ENCODE measurements around the gene PIEZO2. TPM values are rescaled to one million over a fixed set of nuclear protein-coding genes. Genes with fewer than 3 reads are reported as not detected.

PIEZO2 gene
- total RNA-seq, 2 experiments from 2014 or later, result not detected

DNA sequence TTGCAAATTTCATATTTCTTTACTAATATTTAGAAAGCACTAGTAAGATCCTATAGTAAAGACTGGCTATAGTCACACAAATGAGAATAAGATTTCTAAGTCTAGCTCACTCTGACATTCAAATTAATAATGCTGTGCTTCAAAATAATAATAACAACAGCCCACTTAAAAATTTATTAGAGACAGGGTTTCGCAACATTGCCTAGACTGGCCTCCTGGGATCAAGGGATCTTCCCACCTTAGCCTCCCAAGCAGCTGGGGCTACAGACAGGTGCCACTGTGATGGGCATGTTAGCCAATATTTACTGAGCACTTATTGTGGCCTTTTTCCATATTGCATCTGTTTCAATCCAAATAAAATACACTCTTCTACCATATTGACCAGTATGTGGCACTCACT is 96.1 kb downstream of the PIEZO2 start:
- Mint-ChIP-seq H3K27ac (no peak overlapping the region), H3K36me3 (no peaks in the 10 kb centered on the region), H3K4me1 (no peaks in the 10 kb centered on the region), H3K4me3 (no peak overlapping the region), H3K27me3 (no peaks in the 10 kb centered on the region), H3K9me3 (ENCODE audit: low read depth) (no peaks in the 10 kb centered on the region)
- CTCF ChIA-PET, result no interaction called here
- ATAC-seq, result no peak
- DNase-seq, result no peak

GRCh38 chr18:11052800-11053199 is 96.6 kb downstream of the PIEZO2 start:
- CTCF ChIA-PET, result no interaction called here
- H3K27me3 Mint-ChIP-seq, result no peaks in the 10 kb centered on the region
- no peaks in the 10 kb centered on the region for H3K4me1 Mint-ChIP-seq
- DNase-seq (no peak), ATAC-seq (no peak)
- H3K4me3 Mint-ChIP-seq, result no peak overlapping the region
- H3K27ac Mint-ChIP-seq, result no peak overlapping the region
- no peaks in the 10 kb centered on the region for H3K36me3 Mint-ChIP-seq
- no peaks in the 10 kb centered on the region for H3K9me3 Mint-ChIP-seq (ENCODE audit: low read depth)

DNA sequence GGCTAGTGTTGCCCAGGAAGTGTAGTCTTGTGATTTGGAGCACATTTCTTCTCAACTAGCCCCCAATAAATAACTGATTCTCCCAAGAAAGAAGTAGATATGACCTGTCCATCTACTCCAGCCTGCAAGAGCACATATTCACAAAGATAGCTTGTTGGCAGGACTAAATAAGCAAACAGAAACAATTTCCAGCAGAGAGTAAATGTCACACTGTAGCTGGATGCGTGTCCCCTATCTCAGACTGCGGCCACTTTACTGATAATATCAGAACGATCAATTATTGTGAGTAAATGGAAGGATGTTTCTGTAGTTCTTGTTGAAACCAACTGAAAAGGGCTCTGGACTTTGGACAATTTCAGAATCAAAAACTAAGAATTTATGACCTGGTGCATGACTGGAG is 97.9 kb downstream of the PIEZO2 start:
- Mint-ChIP-seq H3K4me1 (no peaks in the 10 kb centered on the region), H3K27ac (no peak overlapping the region), H3K9me3 (ENCODE audit: low read depth) (no peaks in the 10 kb centered on the region), H3K36me3 (no peaks in the 10 kb centered on the region), H3K27me3 (no peaks in the 10 kb centered on the region), H3K4me3 (no peak overlapping the region)
- no peak for ATAC-seq
- CTCF ChIA-PET, result no interaction called here
- DNase-seq, result no peak

DNA sequence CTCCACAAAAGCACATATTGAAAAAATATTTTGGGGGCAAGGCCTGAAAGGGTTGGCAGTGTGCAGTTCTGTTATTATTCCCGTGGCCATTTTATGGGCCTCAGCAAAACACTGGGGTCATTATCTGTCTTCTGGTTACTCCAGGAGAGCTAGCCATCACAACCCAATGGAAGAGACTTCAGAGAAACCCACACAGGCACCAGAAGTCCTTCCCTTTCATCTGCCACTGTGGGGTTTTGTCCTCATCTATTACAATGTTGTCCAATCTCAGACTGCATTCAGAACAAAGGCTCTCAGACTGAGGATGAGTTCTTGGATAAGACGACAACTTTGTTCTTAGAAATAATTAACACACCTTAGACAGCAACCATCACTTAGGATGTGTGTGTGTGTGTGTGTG is 98.4 kb downstream of the PIEZO2 start:
- Mint-ChIP-seq H3K9me3 (ENCODE audit: low read depth) (no peaks in the 10 kb centered on the region), H3K4me1 (no peaks in the 10 kb centered on the region), H3K27me3 (no peaks in the 10 kb centered on the region), H3K36me3 (no peaks in the 10 kb centered on the region), H3K27ac (no peak overlapping the region), H3K4me3 (no peak overlapping the region)
- DNase-seq, result no peak
- CTCF ChIA-PET, result no interaction called here
- no peak for ATAC-seq

- Mint-ChIP-seq H3K36me3 (no peaks in the 10 kb centered on the region), H3K27me3 (no peaks in the 10 kb centered on the region), H3K9me3 (ENCODE audit: low read depth) (no peaks in the 10 kb centered on the region), H3K4me1 (no peaks in the 10 kb centered on the region), H3K4me3 (no peak overlapping the region), H3K27ac (no peak overlapping the region)
- DNase-seq (no peak), ATAC-seq (no peak)
- CTCF ChIA-PET, result no interaction called here
Observed at GRCh38 chr18:11047817-11048216, 101.6 kb downstream of the PIEZO2 start.

DNA sequence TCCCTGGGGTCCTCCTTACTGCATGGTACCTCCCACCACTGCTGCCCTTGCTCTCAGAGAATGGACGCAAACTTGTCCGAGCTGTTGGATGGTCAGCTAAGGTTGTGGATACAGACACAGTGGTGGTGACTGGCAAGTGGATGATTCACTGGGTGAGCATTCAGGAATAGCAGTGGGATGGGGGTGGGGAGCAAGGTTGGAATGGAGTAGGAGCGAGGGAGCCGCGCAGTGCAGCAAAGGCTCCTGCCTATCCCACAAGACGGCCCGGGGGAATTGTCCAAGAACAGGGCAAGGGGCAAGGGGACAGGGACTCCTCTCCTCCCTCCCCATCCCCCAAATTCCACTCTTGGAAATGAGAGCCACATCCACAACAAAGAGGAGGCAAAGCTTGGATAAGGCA is 102.2 kb downstream of the PIEZO2 start:
- no peak overlapping the region for H3K27ac Mint-ChIP-seq
- no peaks in the 10 kb centered on the region for H3K9me3 Mint-ChIP-seq (ENCODE audit: low read depth)
- H3K4me3 Mint-ChIP-seq, result no peak overlapping the region
- ATAC-seq (no peak), DNase-seq (no peak)
- no peaks in the 10 kb centered on the region for H3K4me1 Mint-ChIP-seq
- H3K27me3 Mint-ChIP-seq, result no peaks in the 10 kb centered on the region
- no peaks in the 10 kb centered on the region for H3K36me3 Mint-ChIP-seq
- CTCF ChIA-PET, result no interaction called here

GRCh38 chr18:11046140-11046539 is 103.2 kb downstream of the PIEZO2 start:
- CTCF ChIA-PET, result no interaction called here
- no peaks in the 10 kb centered on the region for H3K9me3 Mint-ChIP-seq (ENCODE audit: low read depth)
- no peaks in the 10 kb centered on the region for H3K27me3 Mint-ChIP-seq
- H3K4me3 Mint-ChIP-seq, result no peak overlapping the region
- no peaks in the 10 kb centered on the region for H3K4me1 Mint-ChIP-seq
- DNase-seq (no peak), ATAC-seq (no peak)
- H3K36me3 Mint-ChIP-seq, result no peaks in the 10 kb centered on the region
- H3K27ac Mint-ChIP-seq, result no peak overlapping the region

DNA sequence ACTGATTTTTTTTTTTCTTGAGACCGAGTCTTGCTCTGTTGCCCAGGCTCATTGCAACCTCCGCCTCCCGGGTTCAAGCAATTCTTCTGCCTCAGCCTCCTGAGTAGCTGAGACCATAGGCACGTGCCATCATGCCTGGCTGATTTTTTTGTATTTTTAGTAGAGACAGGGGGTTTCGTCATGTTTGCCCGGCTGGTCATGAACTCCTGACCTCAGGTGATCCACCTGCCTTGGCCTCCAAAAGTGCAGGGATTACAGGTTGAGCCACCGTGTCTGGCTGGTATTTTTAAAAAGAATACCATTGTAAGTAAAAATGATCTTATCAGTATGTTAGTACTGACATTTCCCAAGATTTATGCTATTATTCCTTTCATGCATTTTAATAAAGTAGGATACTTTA is 105.7 kb downstream of the PIEZO2 start:
- ATAC-seq, result no peak
- Mint-ChIP-seq H3K27ac (no peak overlapping the region), H3K4me1 (no peaks in the 10 kb centered on the region), H3K36me3 (no peaks in the 10 kb centered on the region), H3K4me3 (no peak overlapping the region), H3K9me3 (ENCODE audit: low read depth) (no peaks in the 10 kb centered on the region), H3K27me3 (peaks cover 7% of the 10 kb centered on the region)
- no peak for DNase-seq
- CTCF ChIA-PET, result no interaction called here

GRCh38 chr18:11042247-11042646 is 107.1 kb downstream of the PIEZO2 start:
- CTCF ChIA-PET, result interaction anchor here (1.3 kb wide), 1 partner anchor 116 kb away, joined by 4 read pairs; no protein-coding TSS in a partner anchor
- no peak for ATAC-seq
- H3K4me3 Mint-ChIP-seq, result no peak overlapping the region
- H3K9me3 Mint-ChIP-seq (ENCODE audit: low read depth), result no peaks in the 10 kb centered on the region
- H3K27ac Mint-ChIP-seq, result no peak overlapping the region
- DNase-seq, result no peak
- H3K36me3 Mint-ChIP-seq, result no peaks in the 10 kb centered on the region
- H3K4me1 Mint-ChIP-seq, result no peaks in the 10 kb centered on the region
- peaks cover 7% of the 10 kb centered on the region for H3K27me3 Mint-ChIP-seq

- peaks cover 7% of the 10 kb centered on the region for H3K27me3 Mint-ChIP-seq
- DNase-seq (no peak), ATAC-seq (no peak)
- H3K36me3 Mint-ChIP-seq, result no peaks in the 10 kb centered on the region
- no peak overlapping the region for H3K27ac Mint-ChIP-seq
- no peaks in the 10 kb centered on the region for H3K4me1 Mint-ChIP-seq
- no peaks in the 10 kb centered on the region for H3K9me3 Mint-ChIP-seq (ENCODE audit: low read depth)
- CTCF ChIA-PET, result interaction anchor here (0.7 to 2.7 kb wide), 3 partner anchors 115 to 254 kb away, joined by 3 to 6 read pairs (median 4); no protein-coding TSS in a partner anchor
- H3K4me3 Mint-ChIP-seq, result no peak overlapping the region
Observed at GRCh38 chr18:11040823-11041656, 108.3 kb downstream of the PIEZO2 start.

DNA sequence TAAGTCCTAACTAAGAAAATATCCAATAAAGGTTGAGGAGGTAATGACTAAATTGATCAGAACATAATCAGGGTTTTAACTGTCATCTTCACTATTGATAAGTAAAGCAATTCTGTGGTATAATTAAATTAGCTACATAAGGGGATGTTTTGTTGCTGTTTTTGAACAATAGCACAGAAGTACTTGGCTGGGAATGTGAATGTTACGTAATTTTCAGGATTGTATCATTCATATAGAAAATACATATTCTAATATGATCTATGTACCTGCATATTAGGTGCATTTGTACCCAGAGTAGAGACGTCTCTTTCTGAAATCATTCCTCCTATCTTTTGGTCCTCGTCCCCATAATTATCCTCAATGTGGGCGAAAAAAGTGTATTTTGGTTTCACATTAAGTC is 109.0 kb downstream of the PIEZO2 start:
- Mint-ChIP-seq H3K27me3 (peaks cover 7% of the 10 kb centered on the region), H3K4me3 (no peak overlapping the region), H3K9me3 (ENCODE audit: low read depth) (no peaks in the 10 kb centered on the region), H3K4me1 (no peaks in the 10 kb centered on the region), H3K36me3 (no peaks in the 10 kb centered on the region), H3K27ac (no peak overlapping the region)
- DNase-seq (no peak), ATAC-seq (no peak)
- CTCF ChIA-PET, result interaction anchor here (2.7 kb wide), 1 partner anchor 253 kb away, joined by 6 read pairs; no protein-coding TSS in a partner anchor

DNA sequence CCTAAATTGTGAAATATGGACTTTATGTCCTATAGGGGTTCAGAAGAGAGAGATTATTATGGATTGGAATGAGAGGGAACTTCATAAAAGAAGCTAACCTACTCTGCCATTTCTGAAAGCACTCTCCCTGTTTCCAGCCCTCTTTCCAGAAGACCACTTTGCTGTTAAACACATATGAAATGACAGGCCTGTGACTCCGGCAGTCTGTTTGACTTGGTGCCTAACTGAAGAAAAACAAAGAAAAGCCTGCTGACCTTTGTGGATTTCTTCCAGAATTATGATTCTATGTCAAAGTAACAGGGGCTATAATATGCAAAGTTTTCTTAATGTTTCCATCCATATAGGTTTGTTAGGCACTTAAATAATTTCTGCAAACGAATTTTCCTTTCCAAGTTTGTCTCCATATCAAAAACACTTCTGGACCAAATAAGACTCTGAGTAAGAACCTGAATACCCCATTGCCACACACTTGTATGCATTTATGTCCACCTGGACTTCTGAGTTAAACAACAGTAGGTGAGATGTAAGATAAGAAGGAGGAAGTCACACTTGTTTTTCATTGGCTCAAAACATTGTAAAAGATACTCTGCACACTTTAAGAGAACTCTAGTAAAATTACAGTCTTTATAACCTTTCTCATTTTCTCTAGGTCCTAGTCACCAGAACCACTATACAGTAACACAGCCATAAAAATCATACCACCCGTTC is 111.7 kb downstream of the PIEZO2 start:
- no peak overlapping the region for H3K27ac Mint-ChIP-seq
- no peaks in the 10 kb centered on the region for H3K9me3 Mint-ChIP-seq (ENCODE audit: low read depth)
- ATAC-seq (no peak), DNase-seq (no peak)
- peaks cover 7% of the 10 kb centered on the region for H3K27me3 Mint-ChIP-seq
- H3K36me3 Mint-ChIP-seq, result no peaks in the 10 kb centered on the region
- no peaks in the 10 kb centered on the region for H3K4me1 Mint-ChIP-seq
- CTCF ChIA-PET, result no interaction called here
- H3K4me3 Mint-ChIP-seq, result no peak overlapping the region

- H3K9me3 Mint-ChIP-seq (ENCODE audit: low read depth), result no peaks in the 10 kb centered on the region
- no peak overlapping the region for H3K27ac Mint-ChIP-seq
- DNase-seq, result no peak
- no peak for ATAC-seq
- peaks cover 5% of the 10 kb centered on the region for H3K27me3 Mint-ChIP-seq
- H3K36me3 Mint-ChIP-seq, result no peaks in the 10 kb centered on the region
- H3K4me1 Mint-ChIP-seq, result no peaks in the 10 kb centered on the region
- no peak overlapping the region for H3K4me3 Mint-ChIP-seq
- CTCF ChIA-PET, result no interaction called here
Observed at GRCh38 chr18:11035814-11036495, 113.4 kb downstream of the PIEZO2 start.

GRCh38 chr18:11035376-11035775 is 114.0 kb downstream of the PIEZO2 start:
- H3K36me3 Mint-ChIP-seq, result no peaks in the 10 kb centered on the region
- H3K4me1 Mint-ChIP-seq, result no peaks in the 10 kb centered on the region
- ATAC-seq (no peak), DNase-seq (no peak)
- H3K9me3 Mint-ChIP-seq (ENCODE audit: low read depth), result no peaks in the 10 kb centered on the region
- H3K27me3 Mint-ChIP-seq, result peaks cover 4% of the 10 kb centered on the region
- H3K4me3 Mint-ChIP-seq, result no peak overlapping the region
- CTCF ChIA-PET, result no interaction called here
- no peak overlapping the region for H3K27ac Mint-ChIP-seq
